ENCODE data around the gene GLRX3.
"Not testable (repeated sequence)": the region's sequence is repeated elsewhere in the genome, so short reads cannot be mapped to it uniquely, and the experiment has no call there.

GLRX3 gene

DNA sequence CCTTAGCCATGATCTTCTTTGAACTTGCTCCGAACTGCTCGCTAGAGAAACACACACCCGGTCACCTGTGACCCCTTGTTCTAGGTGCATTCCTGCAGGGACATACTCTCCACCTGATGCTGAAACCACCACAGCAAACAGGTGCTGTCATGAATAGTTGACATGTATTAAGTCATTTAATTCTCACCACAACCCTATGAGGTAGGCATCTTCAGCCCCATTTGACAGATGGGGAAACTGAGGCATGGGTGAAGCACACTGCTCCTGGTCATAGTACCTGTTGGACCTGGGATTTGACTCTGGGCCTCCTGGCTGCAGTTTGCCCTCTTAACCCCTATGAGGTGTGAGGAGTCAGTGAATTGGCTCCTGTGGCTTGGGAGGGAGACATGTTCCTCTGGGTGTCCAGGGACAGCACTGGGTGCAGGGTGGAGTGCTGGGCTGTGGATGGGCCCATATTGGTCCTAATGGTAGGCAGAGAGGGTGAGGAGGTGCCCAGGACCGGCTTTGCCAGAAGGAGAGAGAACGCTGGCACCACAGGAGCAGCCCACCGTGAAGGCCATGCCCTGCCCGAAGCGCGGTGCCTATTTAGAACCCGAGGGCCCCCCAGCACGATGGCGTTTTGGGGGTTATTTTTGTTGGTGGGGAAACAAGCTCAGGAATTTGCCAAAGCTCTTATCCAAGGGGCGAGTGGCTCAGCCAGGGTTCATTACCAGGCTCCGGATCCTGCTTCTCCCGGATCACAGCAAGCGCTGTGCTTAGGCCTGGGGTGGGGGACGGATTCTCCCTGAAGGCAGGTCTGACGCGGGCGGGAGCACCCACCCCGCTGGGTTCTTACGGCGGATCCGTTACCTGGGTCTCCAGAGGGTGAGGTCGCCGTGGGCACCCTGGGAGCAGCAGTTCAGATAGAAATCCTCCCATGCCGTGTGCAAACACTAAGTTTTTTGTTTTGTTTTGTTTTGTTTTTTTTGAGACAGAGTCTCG lies 52.3 kb downstream of the GLRX3 start:
- in situ Hi-C loops (cut with HindIII; ENCODE audit: low sequenced_read_pairs): no loop called here

DNA sequence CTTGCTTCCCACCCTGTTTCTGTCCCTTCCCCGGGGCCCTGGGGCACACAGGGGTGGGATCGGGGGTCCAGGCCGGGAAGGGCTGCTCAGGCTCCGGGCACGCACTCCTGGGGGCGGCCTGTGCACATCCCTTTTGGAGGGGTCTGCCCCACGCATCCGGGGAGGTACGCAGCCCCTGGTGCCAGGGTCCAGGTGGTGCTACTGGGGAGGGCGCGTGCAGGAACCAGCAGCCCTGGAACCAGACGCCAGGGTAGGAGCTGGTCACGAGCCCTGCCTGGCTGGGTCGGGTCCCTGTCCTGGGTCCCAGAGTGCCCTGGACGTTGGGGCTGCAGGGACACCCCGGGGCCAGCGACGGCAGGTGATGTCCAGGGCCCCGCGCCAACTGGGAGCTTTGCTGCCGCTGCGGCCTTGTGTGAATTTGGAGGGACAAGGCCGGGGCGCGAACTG lies 53.4 kb downstream of the GLRX3 start:
- in situ Hi-C loops (cut with HindIII; ENCODE audit: low sequenced_read_pairs): no loop called here

DNA sequence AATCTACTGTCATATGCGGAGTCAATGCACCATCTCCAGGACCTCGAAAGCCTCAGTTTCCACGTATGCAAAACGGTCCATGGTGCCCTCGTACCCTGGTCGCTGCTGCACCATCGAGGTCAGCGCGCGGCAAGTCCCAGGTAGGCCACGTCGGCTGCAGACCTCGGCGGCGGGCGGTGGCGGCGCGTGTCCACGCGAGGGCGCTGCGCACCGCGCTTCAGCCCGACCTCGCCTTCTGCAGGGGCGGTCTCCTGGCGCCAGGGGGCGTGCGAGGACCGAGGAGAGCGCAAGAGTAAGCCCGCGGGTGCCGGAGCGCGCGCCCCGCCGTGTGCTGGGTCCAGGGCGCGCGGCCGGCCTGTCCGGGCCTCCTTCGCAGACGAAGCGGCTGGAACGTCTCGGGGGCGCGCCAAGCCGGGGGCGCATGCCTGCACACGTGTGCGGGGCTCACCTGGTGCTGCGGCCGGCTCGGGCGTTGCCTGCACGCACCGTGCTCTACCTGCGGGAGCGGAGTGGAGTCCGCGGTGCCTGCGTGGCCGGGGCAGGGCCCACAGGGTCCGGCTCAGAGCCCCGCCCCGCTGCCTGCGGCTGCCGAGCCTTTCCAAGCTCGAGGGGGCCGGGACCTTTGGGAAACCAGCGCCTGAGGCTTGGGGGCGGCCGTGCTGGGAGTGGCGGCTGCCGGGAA lies 54.0 kb downstream of the GLRX3 start:
- in situ Hi-C loops (cut with HindIII; ENCODE audit: low sequenced_read_pairs): no loop called here

DNA sequence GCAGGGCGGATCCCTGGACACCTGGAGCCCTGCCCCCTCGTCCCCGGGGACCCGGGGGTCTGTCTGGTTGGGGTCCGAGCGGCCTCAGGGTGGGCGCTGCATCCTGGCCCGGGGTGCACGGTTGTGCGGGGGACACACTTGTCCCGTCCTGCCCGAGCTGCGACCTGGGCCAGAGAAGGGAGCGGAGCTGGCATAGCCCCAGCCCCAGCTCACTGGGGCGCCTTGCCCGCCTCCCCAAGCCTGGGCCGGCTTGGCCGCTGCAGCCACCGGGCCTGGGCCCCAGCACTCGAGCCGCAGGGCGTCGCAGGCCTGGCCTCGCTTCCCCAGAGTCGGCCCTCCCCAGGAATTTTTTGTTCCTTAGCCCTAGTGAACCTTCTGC lies 54.5 kb downstream of the GLRX3 start:
- in situ Hi-C loops (cut with HindIII; ENCODE audit: low sequenced_read_pairs): no loop called here

DNA sequence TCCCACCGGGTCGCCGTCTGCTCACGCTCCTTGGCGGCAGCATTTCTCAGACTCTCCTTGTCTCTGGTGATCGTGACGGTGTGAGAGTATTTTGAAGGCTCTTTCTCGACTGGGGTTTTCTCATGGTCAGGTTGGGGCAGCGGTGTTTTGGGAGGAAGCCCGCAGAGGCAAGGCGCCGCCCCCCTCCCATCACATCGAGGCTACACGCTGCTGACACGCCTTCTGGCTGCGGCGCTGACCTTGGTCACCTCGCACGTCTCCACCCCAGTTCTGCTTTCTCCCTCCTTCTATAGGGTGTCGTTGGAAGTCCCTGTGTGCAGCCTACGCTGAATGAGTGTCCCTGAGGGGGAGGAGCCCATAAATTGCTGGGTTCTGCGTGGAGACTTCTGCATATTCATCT lies 55.2 kb downstream of the GLRX3 start:
- in situ Hi-C loops (cut with HindIII; ENCODE audit: low sequenced_read_pairs): no loop called here

DNA sequence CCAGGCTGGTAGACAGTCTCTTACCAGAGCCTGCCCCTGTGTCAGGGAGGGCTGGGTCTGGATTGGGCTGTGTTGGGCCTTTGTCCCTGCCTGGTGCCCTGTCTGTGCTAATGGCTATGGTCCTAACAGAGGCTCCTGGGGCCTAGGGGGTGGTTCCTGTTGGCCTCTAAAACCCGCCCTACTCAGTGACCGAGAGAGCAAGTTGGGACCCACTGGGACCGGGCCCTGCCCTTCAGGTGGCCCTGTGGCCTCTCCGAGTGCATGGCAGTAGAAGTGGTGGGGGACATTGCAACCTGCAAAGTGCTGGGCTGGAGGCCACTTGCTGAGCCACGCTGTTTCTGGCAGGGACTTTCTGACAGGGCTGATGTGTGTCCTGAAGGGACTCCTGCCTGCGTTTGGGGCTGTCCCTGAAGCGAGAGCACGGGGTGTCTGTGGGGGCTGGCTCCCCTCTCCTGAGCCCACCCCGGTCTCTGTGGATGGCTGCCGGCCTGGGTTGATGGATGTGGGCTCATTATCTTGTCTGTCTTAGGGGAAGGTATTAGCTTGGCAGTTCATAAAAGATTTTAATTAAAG lies 56.2 kb downstream of the GLRX3 start:
- in situ Hi-C loops (cut with HindIII; ENCODE audit: low sequenced_read_pairs): no loop called here

DNA sequence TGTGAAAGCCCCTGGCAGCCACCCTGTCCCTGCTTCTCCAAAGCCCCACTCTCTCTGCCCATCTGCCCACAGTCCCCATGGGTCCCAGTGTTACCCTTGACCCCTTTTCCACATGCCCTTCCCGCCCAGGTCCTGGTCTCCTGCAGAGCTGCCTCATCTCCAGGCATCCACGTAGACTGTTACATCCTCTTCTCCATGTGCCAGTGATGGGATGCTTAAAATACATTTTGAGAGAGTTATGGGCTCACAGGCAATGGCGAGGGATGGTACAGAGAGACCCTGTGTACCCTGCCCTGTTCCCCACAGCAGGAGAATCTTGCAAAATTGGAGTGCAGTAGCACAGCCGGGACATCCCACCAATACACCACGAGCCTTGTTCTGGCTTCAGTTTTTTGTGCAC lies 56.8 kb downstream of the GLRX3 start:
- in situ Hi-C loops (cut with HindIII; ENCODE audit: low sequenced_read_pairs): no loop called here

DNA sequence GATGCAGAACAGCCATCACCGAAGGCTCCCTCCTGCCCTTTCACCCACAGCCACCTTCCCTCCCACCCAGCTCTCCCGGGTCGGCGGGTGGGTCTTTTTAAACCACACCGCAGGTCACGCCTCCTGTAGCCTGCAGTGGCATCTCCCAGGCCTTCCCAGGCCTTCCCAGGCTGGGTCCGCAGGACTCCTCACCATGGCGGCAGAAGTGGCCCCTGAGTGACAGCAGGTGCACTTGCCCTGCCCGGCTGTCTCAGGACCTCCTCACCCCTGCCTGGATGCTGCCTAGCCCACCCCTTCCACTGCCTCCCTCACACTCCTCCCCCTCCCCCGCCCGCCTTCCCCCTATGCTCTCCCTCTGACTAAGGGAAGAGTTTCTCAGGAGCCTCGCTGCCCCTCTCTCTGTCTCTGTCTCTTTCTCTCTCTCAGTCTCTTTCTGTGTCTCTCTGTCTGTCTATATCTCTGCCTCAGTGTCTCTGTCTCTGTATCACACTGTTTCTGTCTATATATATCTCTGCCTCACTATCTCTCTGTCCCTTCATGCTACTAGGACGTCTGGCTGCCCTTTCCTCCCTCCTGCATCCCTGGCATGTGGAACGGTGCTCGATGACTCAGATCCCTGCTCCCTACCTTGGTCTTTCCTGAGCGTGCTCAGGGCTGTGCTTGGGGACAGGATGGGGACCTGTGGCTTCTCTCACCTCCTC lies 57.5 kb downstream of the GLRX3 start:
- in situ Hi-C loops (cut with HindIII; ENCODE audit: low sequenced_read_pairs): no loop called here

DNA sequence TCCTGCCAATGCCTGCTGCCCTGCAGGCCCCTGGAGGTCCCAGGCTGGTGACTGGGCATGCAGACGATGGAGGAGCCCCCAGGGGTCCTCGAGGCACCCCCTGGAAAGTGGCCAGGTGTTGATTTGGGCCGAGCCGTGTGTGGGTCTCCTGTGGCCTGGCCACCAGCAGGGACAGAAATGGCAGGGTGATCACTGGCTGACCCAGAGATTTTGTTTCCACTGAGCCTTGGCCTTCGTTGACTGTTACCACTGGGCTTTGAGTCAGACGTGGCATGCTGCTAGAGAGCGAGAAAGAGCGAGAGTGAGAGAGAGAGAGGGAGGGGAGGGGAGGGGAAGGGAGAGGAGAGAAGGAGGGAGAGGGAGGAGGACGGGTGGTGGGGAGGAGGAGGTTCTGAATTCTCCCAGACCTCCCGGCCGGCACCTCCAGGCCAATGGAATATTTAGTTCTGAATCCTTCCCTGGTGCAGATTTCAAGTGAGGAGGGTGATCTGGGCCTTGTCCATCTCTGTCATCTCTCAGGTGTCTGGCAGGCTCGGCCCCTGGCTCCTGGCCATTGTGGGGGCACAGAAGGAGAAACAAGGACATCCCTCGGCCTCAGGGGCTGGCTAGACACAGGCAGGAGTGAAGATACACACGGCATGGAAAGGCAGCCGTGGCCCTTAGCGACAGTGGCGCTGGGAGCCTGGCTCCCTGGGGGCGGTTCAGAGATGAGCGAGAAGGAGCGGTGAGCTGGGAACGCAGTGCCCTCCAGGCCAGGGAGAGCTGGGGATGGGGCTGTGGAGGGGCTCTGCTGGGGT lies 58.2 kb downstream of the GLRX3 start:
- in situ Hi-C loops (cut with HindIII; ENCODE audit: low sequenced_read_pairs): no loop called here

DNA sequence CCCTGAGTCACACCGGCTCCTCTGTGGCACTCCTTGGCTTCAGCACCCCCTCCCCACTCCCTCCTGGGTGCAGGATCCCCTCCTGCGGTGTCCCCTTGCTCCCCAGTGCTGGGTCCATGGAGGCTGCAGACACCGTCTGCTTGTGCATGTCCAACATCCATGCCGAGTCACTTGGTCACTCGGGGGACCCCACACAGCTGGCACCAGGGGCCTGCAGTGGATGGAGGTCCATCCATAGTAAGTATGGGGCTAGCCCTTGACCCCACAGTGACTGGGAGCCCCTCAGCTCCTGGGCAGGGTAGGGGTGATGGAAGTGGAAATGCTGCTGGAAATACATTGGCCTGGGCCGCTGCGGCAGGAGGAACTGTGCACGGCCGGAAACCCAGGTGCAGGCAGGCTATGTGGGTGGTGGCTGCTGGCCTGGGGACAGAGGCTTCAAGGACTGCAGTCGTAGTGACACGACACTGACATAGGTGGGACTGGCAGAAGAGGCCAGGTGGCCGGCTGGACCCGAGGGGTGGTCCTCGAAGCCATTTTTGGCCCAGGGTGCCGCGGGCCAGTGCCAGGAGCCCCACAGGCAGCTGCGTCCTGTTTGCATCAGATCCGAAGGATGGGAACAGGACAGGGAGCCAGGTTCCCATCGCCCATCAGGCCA lies 58.9 kb downstream of the GLRX3 start:
- in situ Hi-C loops (cut with HindIII; ENCODE audit: low sequenced_read_pairs): no loop called here

DNA sequence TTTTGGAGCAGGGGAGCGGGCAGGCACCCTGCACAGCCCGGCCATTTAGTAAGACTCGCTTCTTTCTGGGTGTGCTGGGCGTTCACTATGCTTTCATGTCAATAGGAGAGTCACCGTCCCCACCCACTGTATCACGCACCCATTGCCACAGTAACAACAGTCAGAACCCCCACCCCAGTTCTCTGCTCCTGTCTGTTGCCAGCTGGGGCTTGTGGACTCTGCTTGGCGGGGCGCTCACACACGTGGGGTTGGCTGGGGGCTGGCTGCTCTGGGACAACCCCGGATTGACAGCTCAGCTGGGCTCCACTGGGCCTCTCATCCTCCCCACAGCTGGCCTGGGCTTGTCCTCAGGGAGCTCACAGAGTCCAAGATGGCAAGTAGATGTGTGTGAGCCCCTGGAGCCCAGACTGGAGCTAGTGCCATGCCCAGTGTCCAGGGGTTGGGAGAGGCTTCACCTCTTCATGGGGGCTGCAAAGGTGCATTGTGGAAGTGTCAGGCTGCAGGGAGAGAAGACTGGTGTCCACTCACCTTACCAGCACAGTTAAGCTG lies 59.6 kb downstream of the GLRX3 start:
- in situ Hi-C loops (cut with HindIII; ENCODE audit: low sequenced_read_pairs): no loop called here

DNA sequence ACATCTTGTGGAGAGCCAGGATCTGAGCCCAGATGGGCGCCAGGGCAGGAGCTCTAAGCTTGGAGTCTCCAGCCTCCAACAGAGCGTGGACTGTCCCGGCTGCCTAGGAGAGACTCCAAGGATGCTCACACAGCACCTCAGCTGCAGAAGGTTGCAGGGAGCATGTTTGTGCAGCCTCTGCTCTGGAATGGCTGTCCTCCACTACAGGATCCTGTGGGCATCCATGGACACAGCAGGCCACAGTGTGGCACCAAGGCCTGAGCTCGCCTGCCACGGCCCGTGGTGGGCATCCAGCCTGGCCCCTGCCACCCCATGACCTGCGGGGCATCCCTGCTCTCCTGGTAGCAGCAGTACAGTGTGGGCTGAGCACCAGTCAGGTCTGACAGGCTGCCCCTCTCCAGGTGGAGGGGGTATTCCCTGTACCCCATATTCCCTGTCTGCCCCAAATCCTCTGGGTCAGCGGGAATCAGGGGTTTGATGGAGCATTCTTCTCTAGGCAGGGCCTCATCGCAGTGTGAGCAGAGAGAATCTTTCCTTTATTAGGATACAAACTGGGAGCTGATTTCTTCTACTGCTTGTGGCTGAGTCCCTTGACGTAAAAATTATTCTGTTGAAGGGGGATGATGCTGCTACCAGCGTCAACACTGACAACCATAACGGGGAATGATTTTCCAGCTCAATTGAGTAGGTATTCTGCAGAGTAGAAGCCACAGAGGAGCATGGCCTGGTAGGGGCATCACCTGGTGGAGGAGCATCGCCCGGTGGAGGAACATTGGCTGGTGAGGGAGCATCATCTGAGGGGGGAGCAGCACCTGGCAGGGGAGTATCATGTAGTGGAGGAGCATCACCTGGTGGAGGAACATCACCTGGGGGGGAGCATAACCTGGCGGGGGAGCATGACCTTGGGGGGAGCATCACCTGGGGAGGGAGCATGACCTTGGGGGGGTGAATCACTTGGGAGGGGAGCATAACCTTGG lies 60.6 kb downstream of the GLRX3 start:
- in situ Hi-C loops (cut with HindIII; ENCODE audit: low sequenced_read_pairs): no loop called here

DNA sequence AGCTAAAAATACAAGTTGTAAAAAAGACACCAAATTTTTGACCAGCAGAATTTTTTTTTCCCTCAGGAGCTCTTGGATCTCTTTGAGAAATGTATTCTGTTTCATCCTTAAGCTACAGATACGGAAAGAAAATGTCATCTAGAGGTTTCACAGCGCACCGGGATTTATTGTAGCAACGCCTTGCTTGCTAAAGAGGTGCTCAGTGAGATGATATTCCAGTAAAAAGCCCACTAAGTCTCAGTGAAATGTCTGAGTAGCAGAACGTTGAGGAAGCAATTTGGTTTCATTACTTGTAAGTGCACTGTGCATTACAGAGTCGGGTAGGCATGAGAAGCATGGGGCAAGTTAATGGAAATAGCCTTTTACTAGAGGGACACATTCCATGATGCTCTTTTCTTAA lies 62.5 kb downstream of the GLRX3 start:
- in situ Hi-C loops (cut with HindIII; ENCODE audit: low sequenced_read_pairs): no loop called here

DNA sequence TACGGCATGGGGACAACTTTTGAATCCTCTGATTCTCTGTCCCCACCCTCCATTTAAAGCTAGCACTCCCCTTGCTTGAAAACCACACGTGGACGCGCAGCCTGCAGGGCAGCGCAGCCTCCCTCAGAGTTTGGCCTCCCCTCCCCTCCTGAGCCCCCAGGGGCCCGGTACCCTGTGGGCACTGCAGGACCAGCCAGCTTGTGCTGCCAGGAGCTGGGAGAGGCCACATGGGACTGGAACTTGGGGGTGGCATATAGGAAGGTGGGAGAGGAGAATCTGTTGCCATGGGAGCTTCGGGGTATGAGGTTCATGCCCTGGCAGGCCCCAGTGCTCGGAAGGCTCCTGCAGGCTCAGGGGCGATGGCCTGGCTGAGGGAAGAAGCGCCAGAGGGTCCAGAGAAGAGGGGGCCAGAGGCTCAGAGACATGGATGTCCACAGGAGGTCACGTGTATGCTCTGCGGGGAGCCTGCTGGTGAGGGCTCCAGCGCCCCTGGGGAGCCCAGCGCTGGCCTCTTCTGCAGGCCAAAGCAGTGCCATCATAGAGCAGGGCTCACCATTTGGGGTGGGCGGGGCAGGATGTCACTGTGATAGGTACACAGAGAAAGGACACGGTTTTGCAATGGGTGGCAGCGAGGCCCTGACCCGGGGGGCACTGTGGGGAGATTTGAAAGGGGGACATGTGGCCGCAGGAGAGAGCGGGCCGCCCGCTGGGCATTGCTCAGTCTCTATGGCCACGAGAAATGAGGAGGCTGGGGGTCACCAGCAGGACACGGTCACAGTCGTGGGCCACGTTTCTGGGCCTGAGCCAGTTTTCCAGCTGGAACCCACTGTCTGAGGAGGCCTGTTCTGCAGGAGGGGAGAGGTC lies 64.2 kb downstream of the GLRX3 start:
- in situ Hi-C loops (cut with HindIII; ENCODE audit: low sequenced_read_pairs): no loop called here

DNA sequence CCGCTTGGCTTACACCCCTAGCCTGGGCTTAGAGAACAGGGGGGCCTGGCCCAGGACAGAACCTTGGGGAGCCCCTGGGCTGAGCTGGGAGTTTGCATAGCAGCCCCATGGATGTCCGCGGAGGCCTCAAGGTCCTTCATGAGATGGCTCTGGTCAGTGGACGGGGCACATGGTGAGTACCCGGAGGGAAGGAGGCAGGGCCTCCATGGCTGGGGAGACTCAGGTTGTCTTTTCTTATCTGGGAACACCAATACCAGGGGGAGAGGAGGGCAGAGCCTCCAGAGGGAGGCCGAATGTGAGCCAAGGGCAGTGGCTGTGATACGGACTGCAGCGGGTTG lies 64.8 kb downstream of the GLRX3 start:
- in situ Hi-C loops (cut with HindIII; ENCODE audit: low sequenced_read_pairs): no loop called here

DNA sequence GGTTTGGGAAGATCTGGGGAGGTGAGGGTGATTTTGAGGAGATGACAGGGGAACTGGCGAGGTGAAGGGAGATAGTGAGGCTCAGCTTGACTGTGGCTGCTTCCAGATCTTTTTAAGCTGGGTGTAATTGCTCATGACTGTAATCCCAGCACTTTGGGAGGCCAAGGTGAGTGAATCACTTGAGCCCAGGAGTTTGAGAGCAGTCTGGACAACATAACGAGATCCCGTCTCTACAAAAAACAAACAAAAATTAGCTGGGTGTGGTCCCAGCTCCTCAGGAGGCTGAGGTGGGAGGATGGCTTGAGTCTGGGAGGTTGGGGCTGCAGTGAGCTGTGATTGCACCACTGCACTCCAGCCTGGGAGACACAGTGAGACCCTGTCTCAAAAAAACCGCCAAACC lies 66.0 kb downstream of the GLRX3 start:
- in situ Hi-C loops (cut with HindIII; ENCODE audit: low sequenced_read_pairs): not testable (repeated sequence)

DNA sequence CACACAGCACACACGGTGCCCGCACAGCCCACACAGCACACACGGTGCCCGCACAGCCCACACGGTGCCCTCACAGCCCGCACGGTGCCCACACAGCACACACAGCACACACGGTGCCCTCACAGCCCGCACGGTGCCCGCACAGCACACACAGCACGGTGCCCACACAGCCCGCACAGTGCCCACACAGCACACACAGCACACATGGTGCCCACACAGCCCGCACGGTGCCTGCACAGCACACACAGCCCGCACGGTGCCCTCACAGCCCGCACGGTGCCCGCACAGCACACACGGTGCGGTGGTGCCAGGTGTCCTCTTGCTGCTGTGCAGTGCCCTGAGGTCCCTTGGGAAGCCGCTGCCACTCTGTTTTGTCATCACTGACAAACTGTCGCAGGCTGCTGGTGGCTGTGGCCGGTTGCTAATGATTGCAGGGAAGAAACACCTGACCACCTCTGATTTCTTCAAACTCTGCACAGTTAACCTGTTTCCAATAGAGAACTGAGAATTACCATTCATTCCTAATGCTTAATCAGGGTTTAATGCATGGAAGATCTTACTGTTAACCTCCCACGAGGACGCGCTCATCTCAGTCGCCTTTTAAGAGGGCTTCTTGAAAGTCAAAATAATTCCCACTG lies 66.9 kb downstream of the GLRX3 start:
- in situ Hi-C loops (cut with HindIII; ENCODE audit: low sequenced_read_pairs): no loop called here

All from endothelial cell of hepatic sinusoid (primary cell).